GM12878 (cell line): ENCODE data around the gene CFB. TPM values are rescaled to one million over a fixed set of nuclear protein-coding genes. Genes with fewer than 3 reads are reported as not detected.
A peak's percentile ranks its signal among the peaks of the same experiment; 100 is the strongest.

Experiments used
- ATF3 ChIP-seq: IDR thresholded peaks from 2 replicates; pipeline ENCODE4 v1.6.1; 2011; ENCODE audit warnings: low read depth, mild to moderate bottlenecking, low read length, moderate library complexity, borderline replicate concordance; ENCODE audit errors: extremely low read depth
- ATF7 ChIP-seq: fragments of 450-650 bp; IDR thresholded peaks from 2 replicates; pipeline ENCODE4 v1.6.1; 2016; ENCODE audit warnings: low read depth, mild to moderate bottlenecking
- BRCA1 ChIP-seq: IDR thresholded peaks from 2 replicates; pipeline ENCODE4 v1.6.1; 2011; ENCODE audit warnings: low read depth, low read length, improper control_type of control experiment
- CREM ChIP-seq: IDR thresholded peaks from 2 replicates; pipeline ENCODE4 v1.6.1; 2014; ENCODE audit warnings: antibody characterized with exemption, low read depth
- E2F4 ChIP-seq: IDR thresholded peaks from 2 replicates; pipeline ENCODE4 v1.6.1; 2012; ENCODE audit warnings: low read depth, low read length, improper control_type of control experiment
- E4F1 ChIP-seq: fragments of 450-650 bp; IDR thresholded peaks from 2 replicates; pipeline ENCODE4 v1.6.1; 2018; ENCODE audit warnings: borderline replicate concordance, mild to moderate bottlenecking; ENCODE audit not compliant: partially characterized antibody
- IKZF2 ChIP-seq, 2 experiments: fragments of 450-650 bp; IDR thresholded peaks; 2 replicates each; pipeline ENCODE4 v1.6.1; 2017; ENCODE audit warnings: mild to moderate bottlenecking in 2 of 2, moderate library complexity in 2 of 2
- IRF4 ChIP-seq: IDR thresholded peaks from 2 replicates; pipeline ENCODE4 v1.6.1; 2011; ENCODE audit warnings: low read depth, low read length
- JUND ChIP-seq: IDR thresholded peaks from 2 replicates; pipeline ENCODE4 v1.6.1; 2012; ENCODE audit warnings: low read depth, mild to moderate bottlenecking, low read length, improper control_type of control experiment, moderate library complexity
- MEF2B ChIP-seq: fragments of 450-650 bp; IDR thresholded peaks from 2 replicates; pipeline ENCODE4 v1.6.1; 2018; ENCODE audit warnings: mild to moderate bottlenecking, moderate library complexity; ENCODE audit not compliant: partially characterized antibody, poor library complexity, severe bottlenecking
- NFYA ChIP-seq: IDR thresholded peaks from 2 replicates; pipeline ENCODE4 v1.6.1; 2011; ENCODE audit warnings: low read depth, mild to moderate bottlenecking, low read length, improper control_type of control experiment, borderline replicate concordance
- NRF1 ChIP-seq: conservative IDR thresholded peaks from 2 replicates; pipeline ENCODE4 v1.6.1; 2011; ENCODE audit warnings: mild to moderate bottlenecking, low read depth, low read length, improper control_type of control experiment
- PAX8 ChIP-seq: fragments of 450-650 bp; IDR thresholded peaks from 2 replicates; pipeline ENCODE4 v1.6.1; 2017; ENCODE audit warnings: mild to moderate bottlenecking, moderate library complexity
- POLR2A ChIP-seq: IDR thresholded peaks from 2 replicates; pipeline ENCODE4 v1.6.1; 2011; ENCODE audit warnings: low read depth, mild to moderate bottlenecking, low read length
- REST ChIP-seq: IDR thresholded peaks from 2 replicates; pipeline ENCODE4 v1.6.1; 2012; ENCODE audit warnings: mild to moderate bottlenecking, low read depth, low read length
- RFX5 ChIP-seq: IDR thresholded peaks from 2 replicates; pipeline ENCODE4 v1.6.1; 2011; ENCODE audit warnings: low read depth, low read length, improper control_type of control experiment
- RUNX3 ChIP-seq: IDR thresholded peaks from 2 replicates; pipeline ENCODE4 v1.6.1; 2012; ENCODE audit warnings: low read length, inconsistent platforms
- SIX5 ChIP-seq: IDR thresholded peaks from 2 replicates; pipeline ENCODE4 v1.6.1; 2011; ENCODE audit warnings: mild to moderate bottlenecking, low read depth, low read length, moderate library complexity; ENCODE audit not compliant: severe bottlenecking
- TCF12 ChIP-seq: IDR thresholded peaks from 2 replicates; pipeline ENCODE4 v1.6.1; 2011; ENCODE audit warnings: low read depth, mild to moderate bottlenecking, low read length
- ZNF274 ChIP-seq: IDR thresholded peaks from one replicate; pipeline ENCODE4 v1.8.0; 2011; ENCODE audit not compliant: insufficient read length, insufficient read depth
- polyA plus RNA-seq, 11 experiments: library from polyadenylated mRNA; depleted of rRNA in 4 of 11; unstranded in 6 of 11; stranded (reverse) in 5 of 11; fragments of >200 nt; fragmentation: Nextera tagmentation in 4 of 11; fragmentation: Illumina TruSeq in 1 of 11; extraction: Ambion mirVana in 4 of 11; extraction: Trizol in 1 of 11; gene quantifications; 1 replicate in 1 of 11; 2 replicates in 10 of 11; pipeline versions ENCODE4 v1.2.1 to v1.2.3, GENCODE V29; 2011 to 2016; ENCODE audit warnings: inconsistent platforms in 2 of 11, missing spikeins in 2 of 11, low read depth in 1 of 11
- total RNA-seq, 4 experiments: library from RNA; depleted of rRNA in 3 of 4; stranded (reverse); fragments of >200 nt in 3 of 4; fragmentation: Illumina TruSeq in 1 of 4; extraction: Trizol in 1 of 4; gene quantifications; 2 replicates each; pipeline versions ENCODE4 v1.2.1 to v1.2.3, GENCODE V29; 2013 to 2021

The CFB gene
- total and polyA plus RNA-seq, 10 of the 15 experiments (the other 5 are each of a cell fraction or from before 2014, with no cell fraction given): 0.09 to 1.7 (median 0.44) TPM; not detected in 7

GRCh38 chr6:31958741-31959739 is 13.1 kb downstream of the CFB start, which contains the start of the genes NELFE and SKIC2 (continued):
- peak; percentile 97 for TF ChIP-seq E4F1
- peak; percentile 87 for TF ChIP-seq POLR2A
- no peak for TF ChIP-seq REST
- TF ChIP-seq NFYA: no peak
- no peak for TF ChIP-seq BRCA1
- no peak for TF ChIP-seq E2F4
- TF ChIP-seq IKZF2 (IDR thresholded peaks at IDR 0.05): no peak; a peak in 1 of 4 replicates
- no peak for TF ChIP-seq PAX8
- peak; percentile 99 for TF ChIP-seq CREM
- no peak for TF ChIP-seq NRF1
- peak; percentile 52; the same call in 1 of the 2 replicates for TF ChIP-seq RFX5
- peak; percentile 92 for TF ChIP-seq ATF7
- TF ChIP-seq MEF2B: no peak
- TF ChIP-seq ZNF274: no peak
- TF ChIP-seq TCF12: peak; percentile 90; the same call in 1 of the 2 replicates
- no peak for TF ChIP-seq JUND
- TF ChIP-seq IRF4: 0 out of 2 replicates have a peak, but pooled peaks have one; percentile 6
- TF ChIP-seq ATF3: peak; percentile 82; the same call in 1 of the 2 replicates
- peak; percentile 59 for TF ChIP-seq RUNX3
- peak; percentile 77 for TF ChIP-seq SIX5
